Mesenchymal stem cell (in vitro differentiated cells and primary cell): ENCODE measurements around the gene CFL2.

Experiments
- DNase-seq: peaks from one replicate; pipeline ENCODE4 v3.0.0-alpha.2; 2013
- H2AFZ ChIP-seq: one replicate; pipeline ENCODE4 v1.6.1; 2013; ENCODE audit warnings: low read depth, mild to moderate bottlenecking, control low read depth, inconsistent platforms, low read length, moderate library complexity
- H2AK5ac ChIP-seq: 2 replicates; pipeline ENCODE4 v1.6.1; 2013; ENCODE audit warnings: low read length, moderate library complexity, mild to moderate bottlenecking, inconsistent platforms; ENCODE audit not compliant: severe bottlenecking
- H2BK120ac ChIP-seq: one replicate; pipeline ENCODE4 v1.6.1; 2013; ENCODE audit warnings: low read depth, mild to moderate bottlenecking, inconsistent platforms, low read length, moderate library complexity
- H2BK12ac ChIP-seq, 2 experiments: one replicate each; pipeline ENCODE4 v1.6.1; 2013; ENCODE audit warnings: inconsistent platforms in 2 of 2, low read length in 2 of 2, mild to moderate bottlenecking in 2 of 2, moderate library complexity in 2 of 2, control low read depth in 1 of 2
- H2BK15ac ChIP-seq: one replicate; pipeline ENCODE4 v1.6.1; 2013; ENCODE audit warnings: mild to moderate bottlenecking, low read depth, inconsistent platforms; ENCODE audit not compliant: poor library complexity, severe bottlenecking
- H2BK5ac ChIP-seq: 2 replicates; pipeline ENCODE4 v1.6.1; 2013; ENCODE audit warnings: low read depth, mild to moderate bottlenecking, low read length, control low read depth, inconsistent platforms; ENCODE audit not compliant: poor library complexity, severe bottlenecking
- H3K14ac ChIP-seq, 2 experiments: one replicate each; pipeline ENCODE4 v1.6.1; 2013; ENCODE audit warnings: inconsistent platforms in 2 of 2, low read length in 2 of 2, control low read depth in 1 of 2, mild to moderate bottlenecking in 1 of 2, moderate library complexity in 1 of 2
- H3K18ac ChIP-seq, 2 experiments: one replicate each; pipeline ENCODE4 v1.6.1; 2013; ENCODE audit warnings: inconsistent platforms in 2 of 2, low read length in 2 of 2, control low read depth in 1 of 2, low read depth in 1 of 2, mild to moderate bottlenecking in 1 of 2
- H3K23ac ChIP-seq, 2 experiments: one replicate each; pipeline ENCODE4 v1.6.1; 2013; ENCODE audit warnings: inconsistent platforms in 2 of 2, low read length in 2 of 2, mild to moderate bottlenecking in 2 of 2, moderate library complexity in 2 of 2, control low read depth in 1 of 2
- H3K27ac ChIP-seq: 2 replicates; pipeline ENCODE4 v1.5.1; 2013; ENCODE audit warnings: mild to moderate bottlenecking, moderate library complexity, low read length, control low read depth, inconsistent platforms; ENCODE audit not compliant: poor library complexity, severe bottlenecking
- H3K27me3 ChIP-seq, 2 experiments: 2 replicates each; pipeline versions ENCODE4 v1.6.1 to v1.7.0; 2013; ENCODE audit warnings: low read length in 2 of 2, mild to moderate bottlenecking in 2 of 2, moderate library complexity in 2 of 2, control low read depth in 1 of 2, inconsistent platforms in 1 of 2; ENCODE audit not compliant: control insufficient read depth in 1 of 2, insufficient read depth in 1 of 2
- H3K36me3 ChIP-seq, 2 experiments: 2 replicates each; pipeline versions ENCODE4 v1.6.1 to v1.7.0; 2013; ENCODE audit warnings: low read length in 2 of 2, control low read depth in 1 of 2, inconsistent platforms in 1 of 2, low read depth in 1 of 2, mild to moderate bottlenecking in 1 of 2; ENCODE audit not compliant: insufficient read depth in 2 of 2, control insufficient read depth in 1 of 2
- H3K4ac ChIP-seq, 2 experiments: one replicate each; pipeline ENCODE4 v1.6.1; 2013; ENCODE audit warnings: inconsistent platforms in 2 of 2, low read length in 2 of 2, mild to moderate bottlenecking in 2 of 2, moderate library complexity in 2 of 2, control low read depth in 1 of 2, low read depth in 1 of 2
- H3K4me1 ChIP-seq: 2 replicates; pipeline ENCODE4 v1.6.1; 2013; ENCODE audit warnings: low read depth, low read length, control low read depth; ENCODE audit not compliant: control insufficient read depth, insufficient read depth
- H3K4me2 ChIP-seq: 2 replicates; pipeline ENCODE4 v1.6.1; 2013; ENCODE audit warnings: low read length, mild to moderate bottlenecking, inconsistent platforms; ENCODE audit not compliant: poor library complexity, severe bottlenecking
- H3K4me3 ChIP-seq, 2 experiments: 2 replicates each; pipeline versions ENCODE4 v1.5.1 to v1.7.0; 2013; ENCODE audit warnings: low read length in 2 of 2, mild to moderate bottlenecking in 2 of 2, control low read depth in 1 of 2, low read depth in 1 of 2; ENCODE audit not compliant: insufficient read depth in 1 of 2
- H3K79me1 ChIP-seq: replicated peaks from 2 replicates; pipeline ENCODE4 v1.6.1; 2013; ENCODE audit warnings: mild to moderate bottlenecking, control low read depth, low read length, inconsistent platforms; ENCODE audit not compliant: poor library complexity, severe bottlenecking
- H3K9ac ChIP-seq: 2 replicates; pipeline ENCODE4 v1.7.0; 2013; ENCODE audit warnings: mild to moderate bottlenecking, low read length, moderate library complexity
- H3K9me3 ChIP-seq: 2 replicates; pipeline ENCODE4 v1.7.0; 2013; ENCODE audit warnings: mild to moderate bottlenecking, low read length; ENCODE audit not compliant: control insufficient read depth
- H4K8ac ChIP-seq: one replicate; pipeline ENCODE4 v1.6.1; 2013; ENCODE audit warnings: inconsistent platforms, mild to moderate bottlenecking, low read length, moderate library complexity
- H4K91ac ChIP-seq: one replicate; pipeline ENCODE4 v1.6.1; 2013; ENCODE audit warnings: mild to moderate bottlenecking, low read length, inconsistent platforms
- WGBS: methylation state at CpG from one replicate; pipeline ENCODE4 v1.1.7; 2013; ENCODE audit warnings: mixed read lengths; 5-methylcytosine and 5-hydroxymethylcytosine counted together

CFL2 gene

GRCh38 chr14:34723867-34724266, 9.5 kb upstream of the CFL2 start:
- Histone ChIP-seq H3K4ac (no peak overlapping the region), H2BK15ac (no peak overlapping the region), H3K27ac (no peak overlapping the region), H3K23ac (no peak overlapping the region), H2BK5ac (no peak overlapping the region), H2BK12ac (no peak overlapping the region), H3K9ac (no peak overlapping the region), H2AK5ac (no peak overlapping the region), H3K9me3 (no peaks in the 10 kb centered on the region), H3K79me1 (no peaks in the 10 kb centered on the region), H2AFZ (no peak overlapping the region), H3K4me3 (no peak overlapping the region), H4K8ac (no peak overlapping the region), H4K91ac (no peak overlapping the region), H3K4me2 (no peak overlapping the region), H3K4me1 (peaks cover 4% of the 10 kb centered on the region), H2BK120ac (no peak overlapping the region), H3K36me3 (no peaks in the 10 kb centered on the region), H3K18ac (no peak overlapping the region), H3K27me3 (no peaks in the 10 kb centered on the region), H3K14ac (no peak overlapping the region)
- WGBS, result 100% methylated on average over 2 of the region's 3 CpGs
- no peak for DNase-seq

GRCh38 chr14:34722723-34723545, 8.5 kb upstream of the CFL2 start:
- DNase-seq, result peak; percentile 65
- peak overlapping the region; percentile 73 for H3K27ac ChIP-seq
- 15% methylated on average over 9 of the region's 10 CpGs for WGBS

GRCh38 chr14:34721129-34721528, 6.7 kb upstream of the CFL2 start:
- Histone ChIP-seq H3K27me3 (no peaks in the 10 kb centered on the region), H4K8ac (no peak overlapping the region), H3K36me3 (no peaks in the 10 kb centered on the region), H3K9ac (no peak overlapping the region), H2BK12ac (no peak overlapping the region), H3K23ac (no peak overlapping the region), H3K4me2 (no peak overlapping the region), H3K27ac (no peak overlapping the region), H3K79me1 (no peaks in the 10 kb centered on the region), H4K91ac (no peak overlapping the region), H2BK15ac (no peak overlapping the region), H3K4me3 (no peak overlapping the region), H2AK5ac (no peak overlapping the region), H2BK120ac (no peak overlapping the region), H3K9me3 (no peaks in the 10 kb centered on the region), H2BK5ac (no peak overlapping the region), H3K4ac (no peak overlapping the region), H2AFZ (no peak overlapping the region), H3K14ac (no peak overlapping the region), H3K4me1 (peaks cover 4% of the 10 kb centered on the region), H3K18ac (no peak overlapping the region)
- WGBS, result 90% methylated on average over 2 of the region's 2 CpGs
- no peak for DNase-seq

More at GRCh38 chr14:34722723-34723545, 8.5 kb upstream of the CFL2 start:
- H2AK5ac ChIP-seq, result peak overlapping the region; percentile 68
- no peak overlapping the region for H4K91ac ChIP-seq
- no peak overlapping the region for H2BK5ac ChIP-seq
- H3K36me3 ChIP-seq, result no peaks in the 10 kb centered on the region
- H3K9me3 ChIP-seq, result no peaks in the 10 kb centered on the region
- no peak overlapping the region for H4K8ac ChIP-seq
- H2BK12ac ChIP-seq, result no peak overlapping the region
- H3K4me2 ChIP-seq, result no peak overlapping the region
- no peak overlapping the region for H2BK120ac ChIP-seq
- no peak overlapping the region for H3K4ac ChIP-seq
- no peak overlapping the region for H3K14ac ChIP-seq
- no peaks in the 10 kb centered on the region for H3K27me3 ChIP-seq
- H3K23ac ChIP-seq, result no peak overlapping the region
- peak overlapping the region; percentile 51 for H3K9ac ChIP-seq
- no peak overlapping the region for H3K4me3 ChIP-seq
- H3K18ac ChIP-seq, result no peak overlapping the region
- H3K4me1 ChIP-seq, result peaks cover 4% of the 10 kb centered on the region
- H2AFZ ChIP-seq, result no peak overlapping the region
- H3K79me1 ChIP-seq, result no peaks in the 10 kb centered on the region
- no peak overlapping the region for H2BK15ac ChIP-seq

- Histone ChIP-seq H3K27me3 (no peaks in the 10 kb centered on the region), H2BK12ac (no peak overlapping the region), H3K4me3 (no peak overlapping the region), H3K9me3 (no peaks in the 10 kb centered on the region), H4K8ac (no peak overlapping the region), H2BK5ac (no peak overlapping the region), H3K36me3 (no peaks in the 10 kb centered on the region), H3K4me1 (peaks cover 4% of the 10 kb centered on the region), H2AK5ac (no peak overlapping the region), H3K79me1 (no peaks in the 10 kb centered on the region), H2BK120ac (no peak overlapping the region), H2AFZ (no peak overlapping the region), H3K27ac (no peak overlapping the region), H3K4me2 (no peak overlapping the region), H3K9ac (peak overlapping the region; percentile 34), H3K4ac (no peak overlapping the region), H2BK15ac (no peak overlapping the region), H3K23ac (no peak overlapping the region), H3K18ac (no peak overlapping the region), H4K91ac (no peak overlapping the region), H3K14ac (no peak overlapping the region)
- DNase-seq, result peak; percentile 60
- no CpG with 5 or more reads among the region's 4 CpGs for WGBS
Measured at GRCh38 chr14:34718750-34719304, 4.4 kb upstream of the CFL2 start.
